SK-N-MC (cell line): ENCODE measurements around the gene MTTP.

Experiments used
- EZH2 ChIP-seq: fragments of 200-600 bp; sonication (generic); IDR thresholded peaks from one replicate; pipeline ENCODE4 v1.6.1; 2017; ENCODE audit warnings: antibody characterized with exemption
- FOXP2 ChIP-seq: optimal IDR thresholded peaks from 2 replicates; pipeline ENCODE3; 2011; ENCODE audit warnings: mild to moderate bottlenecking, moderate library complexity; ENCODE audit not compliant: insufficient read depth; ENCODE audit errors: extremely low read length, control extremely low read depth
- POLR2AphosphoS5 ChIP-seq: IDR thresholded peaks from 2 replicates; pipeline ENCODE4 v1.6.1; 2012; ENCODE audit warnings: mild to moderate bottlenecking, low read depth, low read length, borderline replicate concordance

DNA sequence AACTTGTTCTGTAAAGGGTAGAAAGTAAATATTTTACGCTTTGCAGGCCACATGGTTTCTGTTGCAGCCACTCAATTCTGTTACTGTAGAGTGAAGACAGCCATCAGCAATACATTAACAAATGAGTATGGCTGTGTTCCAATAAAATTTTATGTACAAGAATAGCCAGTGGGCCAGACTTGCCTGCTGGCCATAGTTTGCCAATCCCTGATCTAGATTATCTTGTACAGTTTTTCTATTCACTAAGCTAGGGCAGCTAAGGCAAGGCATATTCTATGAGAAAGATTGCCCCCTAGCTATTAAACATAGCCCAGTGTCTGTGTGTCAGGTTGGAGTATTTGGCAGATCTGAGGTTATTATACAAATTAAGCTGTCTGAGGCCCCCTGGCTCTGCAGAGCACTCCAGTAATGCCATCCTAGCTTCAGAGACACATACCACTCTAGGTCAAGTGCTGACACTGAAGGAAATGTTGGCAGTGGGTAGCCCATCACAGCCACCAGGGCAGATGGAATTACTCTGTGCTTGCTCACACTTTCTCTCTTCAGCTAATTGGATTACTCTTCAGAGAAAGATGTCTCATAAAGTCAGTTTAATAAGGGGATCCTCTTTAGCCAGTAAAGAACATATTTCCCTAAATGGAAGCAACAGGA, 40.7 kb downstream of the MTTP start:
- TF ChIP-seq EZH2 = no peak
- no peak for TF ChIP-seq POLR2AphosphoS5
- TF ChIP-seq FOXP2 = no peak
